ENCODE results near the gene TTC7B.

Gene TTC7B

DNA sequence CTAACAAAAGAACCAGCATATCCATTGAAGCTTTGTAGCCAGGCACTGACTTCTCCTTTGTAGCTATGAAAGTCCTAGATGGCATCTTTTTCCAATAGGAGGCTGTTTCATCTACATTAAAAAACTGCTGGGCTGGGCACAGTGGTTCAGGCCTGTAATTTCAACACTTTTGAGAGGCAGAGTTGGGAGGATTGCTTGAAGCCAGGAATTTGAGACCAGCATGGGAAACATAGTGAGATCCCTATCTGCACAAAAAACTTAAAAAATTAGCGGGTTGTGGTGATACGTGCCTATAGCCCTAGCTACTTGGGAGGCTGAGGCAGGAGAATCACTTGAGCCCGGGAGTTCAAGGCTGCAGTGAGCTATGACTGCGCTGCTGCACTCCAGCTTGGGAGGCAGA lies 251.7 kb downstream of the TTC7B start:
- Histone ChIP-seq H3K4me3 (replicated peaks; ENCODE audit: insufficient read depth, low read length) (no peak overlapping the region), H3K27ac (replicated peaks) (no peak overlapping the region), H3K27me3 (ENCODE audit: insufficient read depth, poor library complexity, severe bottlenecking) (peaks cover 6% of the 10 kb centered on the region)
- no peak for DNase-seq (ENCODE audit: low read depth in 1 of 2, low spot score in 1 of 2)
- TF ChIP-seq, protein P1, sequence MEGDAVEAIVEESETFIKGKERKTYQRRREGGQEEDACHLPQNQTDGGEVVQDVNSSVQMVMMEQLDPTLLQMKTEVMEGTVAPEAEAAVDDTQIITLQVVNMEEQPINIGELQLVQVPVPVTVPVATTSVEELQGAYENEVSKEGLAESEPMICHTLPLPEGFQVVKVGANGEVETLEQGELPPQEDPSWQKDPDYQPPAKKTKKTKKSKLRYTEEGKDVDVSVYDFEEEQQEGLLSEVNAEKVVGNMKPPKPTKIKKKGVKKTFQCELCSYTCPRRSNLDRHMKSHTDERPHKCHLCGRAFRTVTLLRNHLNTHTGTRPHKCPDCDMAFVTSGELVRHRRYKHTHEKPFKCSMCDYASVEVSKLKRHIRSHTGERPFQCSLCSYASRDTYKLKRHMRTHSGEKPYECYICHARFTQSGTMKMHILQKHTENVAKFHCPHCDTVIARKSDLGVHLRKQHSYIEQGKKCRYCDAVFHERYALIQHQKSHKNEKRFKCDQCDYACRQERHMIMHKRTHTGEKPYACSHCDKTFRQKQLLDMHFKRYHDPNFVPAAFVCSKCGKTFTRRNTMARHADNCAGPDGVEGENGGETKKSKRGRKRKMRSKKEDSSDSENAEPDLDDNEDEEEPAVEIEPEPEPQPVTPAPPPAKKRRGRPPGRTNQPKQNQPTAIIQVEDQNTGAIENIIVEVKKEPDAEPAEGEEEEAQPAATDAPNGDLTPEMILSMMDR (IDR thresholded peaks at IDR 0.05; ENCODE audit: insufficient read depth, low read length) = no peak
- TF ChIP-seq SPI1 (IDR thresholded peaks at IDR 0.05; ENCODE audit: borderline replicate concordance, low read depth) (no peak), POLR2AphosphoS5 (IDR thresholded peaks at IDR 0.05; ENCODE audit: low read depth) (no peak)
- TF ChIP-seq, protein P2, sequence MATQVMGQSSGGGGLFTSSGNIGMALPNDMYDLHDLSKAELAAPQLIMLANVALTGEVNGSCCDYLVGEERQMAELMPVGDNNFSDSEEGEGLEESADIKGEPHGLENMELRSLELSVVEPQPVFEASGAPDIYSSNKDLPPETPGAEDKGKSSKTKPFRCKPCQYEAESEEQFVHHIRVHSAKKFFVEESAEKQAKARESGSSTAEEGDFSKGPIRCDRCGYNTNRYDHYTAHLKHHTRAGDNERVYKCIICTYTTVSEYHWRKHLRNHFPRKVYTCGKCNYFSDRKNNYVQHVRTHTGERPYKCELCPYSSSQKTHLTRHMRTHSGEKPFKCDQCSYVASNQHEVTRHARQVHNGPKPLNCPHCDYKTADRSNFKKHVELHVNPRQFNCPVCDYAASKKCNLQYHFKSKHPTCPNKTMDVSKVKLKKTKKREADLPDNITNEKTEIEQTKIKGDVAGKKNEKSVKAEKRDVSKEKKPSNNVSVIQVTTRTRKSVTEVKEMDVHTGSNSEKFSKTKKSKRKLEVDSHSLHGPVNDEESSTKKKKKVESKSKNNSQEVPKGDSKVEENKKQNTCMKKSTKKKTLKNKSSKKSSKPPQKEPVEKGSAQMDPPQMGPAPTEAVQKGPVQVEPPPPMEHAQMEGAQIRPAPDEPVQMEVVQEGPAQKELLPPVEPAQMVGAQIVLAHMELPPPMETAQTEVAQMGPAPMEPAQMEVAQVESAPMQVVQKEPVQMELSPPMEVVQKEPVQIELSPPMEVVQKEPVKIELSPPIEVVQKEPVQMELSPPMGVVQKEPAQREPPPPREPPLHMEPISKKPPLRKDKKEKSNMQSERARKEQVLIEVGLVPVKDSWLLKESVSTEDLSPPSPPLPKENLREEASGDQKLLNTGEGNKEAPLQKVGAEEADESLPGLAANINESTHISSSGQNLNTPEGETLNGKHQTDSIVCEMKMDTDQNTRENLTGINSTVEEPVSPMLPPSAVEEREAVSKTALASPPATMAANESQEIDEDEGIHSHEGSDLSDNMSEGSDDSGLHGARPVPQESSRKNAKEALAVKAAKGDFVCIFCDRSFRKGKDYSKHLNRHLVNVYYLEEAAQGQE (IDR thresholded peaks at IDR 0.05; ENCODE audit: insufficient replicate concordance, low read depth) = no peak

DNA sequence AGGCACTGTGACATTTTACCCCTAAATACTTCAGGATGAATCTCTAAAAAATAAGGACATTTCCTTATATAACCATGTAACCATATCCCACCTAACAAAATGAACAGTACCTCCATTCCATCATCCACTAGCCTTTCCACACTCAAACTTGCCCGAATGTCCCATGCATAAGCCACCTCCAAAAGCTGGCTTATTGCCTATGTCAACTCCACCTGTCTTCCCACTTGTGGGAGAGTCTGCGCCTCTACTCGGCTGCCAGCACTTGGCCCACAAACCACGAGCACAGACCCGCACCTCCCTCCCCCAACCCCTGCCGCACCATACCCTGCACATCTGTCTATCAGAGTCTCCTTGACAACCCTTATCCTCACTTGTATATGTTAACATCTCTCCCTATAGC lies 253.6 kb downstream of the TTC7B start:
- no peak for DNase-seq (ENCODE audit: low read depth in 1 of 2, low spot score in 1 of 2)
- Histone ChIP-seq H3K27me3 (ENCODE audit: insufficient read depth, poor library complexity, severe bottlenecking) (peaks cover 6% of the 10 kb centered on the region), H3K27ac (replicated peaks) (no peak overlapping the region), H3K4me3 (replicated peaks; ENCODE audit: insufficient read depth, low read length) (no peak overlapping the region)
- TF ChIP-seq, protein P2 (IDR thresholded peaks at IDR 0.05; ENCODE audit: insufficient replicate concordance, low read depth) = no peak
- TF ChIP-seq POLR2AphosphoS5 (IDR thresholded peaks at IDR 0.05; ENCODE audit: low read depth) = no peak

DNA sequence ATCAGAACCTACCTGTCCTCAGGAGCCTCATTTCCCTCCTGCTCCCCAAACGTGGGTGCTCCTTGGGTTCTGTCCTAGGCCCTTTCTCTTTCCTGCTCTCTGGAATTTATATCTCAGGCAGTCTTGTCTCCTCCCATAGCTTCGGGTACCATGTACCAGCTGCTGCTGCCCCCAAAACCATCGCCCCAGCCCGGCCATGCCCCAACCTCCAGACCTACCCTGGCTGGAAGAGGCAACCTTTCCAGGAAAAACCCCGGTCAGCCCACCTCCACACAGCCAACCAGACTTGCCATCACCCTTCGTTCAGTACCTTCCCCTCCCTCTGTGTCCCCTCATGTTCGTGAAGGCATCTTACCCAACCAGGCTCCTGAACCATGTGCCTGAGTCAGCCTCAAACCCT lies 254.3 kb downstream of the TTC7B start:
- no peak for DNase-seq (ENCODE audit: low read depth in 1 of 2, low spot score in 1 of 2)
- no peak overlapping the region for H3K4me3 ChIP-seq (replicated peaks; ENCODE audit: insufficient read depth, low read length)
- TF ChIP-seq SPI1 (IDR thresholded peaks at IDR 0.05; ENCODE audit: borderline replicate concordance, low read depth) = no peak
- TF ChIP-seq POLR2AphosphoS5 (IDR thresholded peaks at IDR 0.05; ENCODE audit: low read depth) = no peak
- TF ChIP-seq, protein P1 (IDR thresholded peaks at IDR 0.05; ENCODE audit: insufficient read depth, low read length) = no peak
- TF ChIP-seq GABPA (IDR thresholded peaks at IDR 0.05; ENCODE audit: low read depth) = no peak
- TF ChIP-seq, protein P2 (IDR thresholded peaks at IDR 0.05; ENCODE audit: insufficient replicate concordance, low read depth) = no peak

DNA sequence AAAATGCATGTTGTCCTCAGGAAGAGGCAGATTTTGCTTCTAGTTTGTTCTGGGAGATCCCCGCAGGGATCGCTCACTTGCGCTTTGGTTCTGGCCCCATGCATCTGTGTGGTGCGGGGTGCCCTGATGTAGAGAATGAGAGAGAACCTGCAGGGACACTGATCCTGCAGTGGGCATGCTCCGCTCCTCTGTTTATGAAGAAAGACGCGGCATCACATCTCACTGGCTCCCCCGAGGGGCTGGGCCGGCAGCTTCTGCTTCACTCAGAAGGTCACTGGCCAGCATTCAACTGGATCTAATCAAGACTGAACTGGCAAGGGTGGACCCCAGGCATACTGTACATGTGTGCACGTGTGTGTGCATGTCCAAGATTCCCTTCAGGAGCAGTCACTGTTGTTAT lies 255.2 kb downstream of the TTC7B start:
- no peak overlapping the region for H3K4me3 ChIP-seq (replicated peaks; ENCODE audit: insufficient read depth, low read length)
- peaks cover 6% of the 10 kb centered on the region for H3K27me3 ChIP-seq (ENCODE audit: insufficient read depth, poor library complexity, severe bottlenecking)
- TF ChIP-seq GABPA (IDR thresholded peaks at IDR 0.05; ENCODE audit: low read depth) (no peak), SPI1 (IDR thresholded peaks at IDR 0.05; ENCODE audit: borderline replicate concordance, low read depth) (no peak), POLR2AphosphoS5 (IDR thresholded peaks at IDR 0.05; ENCODE audit: low read depth) (no peak)
- TF ChIP-seq, protein P2 (IDR thresholded peaks at IDR 0.05; ENCODE audit: insufficient replicate concordance, low read depth) = no peak
- TF ChIP-seq, protein P1 (IDR thresholded peaks at IDR 0.05; ENCODE audit: insufficient read depth, low read length) = no peak
- DNase-seq (ENCODE audit: low read depth in 1 of 2, low spot score in 1 of 2) = no peak
- H3K27ac ChIP-seq (replicated peaks) = no peak overlapping the region

More for the DNA sequence above, 254.3 kb downstream of the TTC7B start:
- no peak overlapping the region for H3K27ac ChIP-seq (replicated peaks)
- peaks cover 6% of the 10 kb centered on the region for H3K27me3 ChIP-seq (ENCODE audit: insufficient read depth, poor library complexity, severe bottlenecking)

Measured in HL-60 (cell line).